Measurements from ENCODE around the gene OVOL2.

- no peak for TF ChIP-seq CTCF (conservative IDR thresholded peaks at IDR 0.05)
- no peak for TF ChIP-seq EZH2 (IDR thresholded peaks at IDR 0.05; ENCODE audit: low read depth)
These were observed 65.5 kb downstream of the OVOL2 start for GRCh38 chr20:17992224-17992637.
